Psoas muscle (tissue), 8 donors: ENCODE measurements around the gene IFT81. TPM values are rescaled to one million over a fixed set of nuclear protein-coding genes. Genes with fewer than 3 reads are reported as not detected.

Experiments
- ATAC-seq, 4 donors: fragments of 200-7000 bp; cut with Tn5 transposase; one replicate each; pipeline ENCODE4 v1.9.1; 2020; ENCODE audit warnings: moderate library complexity in 3 of 4, mild to moderate bottlenecking in 2 of 4
- DNase-seq, 2 donors: peaks; one replicate each; pipeline ENCODE4 v3.0.0-alpha.2; 2020
- H3K27ac ChIP-seq: fragments of 200-600 bp; one replicate; pipeline ENCODE4 v1.8.0; 2022
- H3K27me3 ChIP-seq, 3 donors: fragments of 200-600 bp in 1 of 3; one replicate each; pipeline versions ENCODE4 v1.6.1 to v1.8.0; 2013 to 2022; ENCODE audit warnings: low read length in 2 of 3, mild to moderate bottlenecking in 2 of 3, moderate library complexity in 1 of 3; ENCODE audit not compliant: insufficient read depth in 3 of 3
- H3K36me3 ChIP-seq, 2 donors: fragments of 200-600 bp in 1 of 2; one replicate each; pipeline versions ENCODE4 v1.6.1 to v1.8.0; 2013 to 2022; ENCODE audit warnings: low read depth in 1 of 2, mild to moderate bottlenecking in 1 of 2, moderate library complexity in 1 of 2; ENCODE audit not compliant: insufficient read depth in 1 of 2
- H3K4me1 ChIP-seq: fragments of 200-600 bp; one replicate; pipeline ENCODE4 v1.8.0; 2022
- H3K4me3 ChIP-seq: fragments of 200-600 bp; one replicate; pipeline ENCODE4 v1.8.0; 2022; ENCODE audit warnings: mild to moderate bottlenecking
- H3K9me3 ChIP-seq: fragments of 200-600 bp; one replicate; pipeline ENCODE4 v1.8.0; 2022
- CTCF ChIP-seq: fragments of 200-600 bp; IDR thresholded peaks from one replicate; pipeline ENCODE4 v1.8.0; 2022; ENCODE audit warnings: antibody characterized with exemption
- WGBS, 3 donors: extraction: QIAGEN DNeasy Blood & Tissue Kit; methylation state at CpG; one replicate each; pipeline versions ENCODE4 v1.1.6 to v1.1.7; 2013; 5-methylcytosine and 5-hydroxymethylcytosine counted together
- intact Hi-C, 2 donors: fragments of 100-400 bp; cut with DNase I; formaldehyde crosslinking; loops; one replicate each; pipeline versions ENCODE4 v1.11.0 to v1.14.2; 2022
- polyA plus RNA-seq, 3 donors: library from polyadenylated mRNA; stranded (reverse); fragments of 200-250 nt; gene quantifications; one replicate each; pipeline ENCODE4 v1.2.3, GENCODE V29; 2013
- total RNA-seq, 4 donors: library from RNA; stranded (reverse); fragmentation: NEBNext Ultra II Directional in 2 of 4; extraction: Animal tissue kit (Norgen Biotek cat#: 25700) in 2 of 4; gene quantifications; one replicate each; pipeline versions ENCODE4 v1.2.1 to v1.2.4, GENCODE V29; 2021 to 2023
- donor health status: healthy with polysubstance abuse.
- donor health status: DM: no; HTN: no; CAD: no; lungs with moderate emphysema.
- donor health status: Bipolar disorder and iron deficiency.
- donor health status: healthy.
- donor health status: DM: yes; HTN: yes; CAD: no.
- donor health status: DM: no; HTN: no; CAD: no.
- donor health status: DM: no; HTN: no; CAD: no.
- donor health status: DM: yes; HTN: yes; CAD: no.

IFT81 gene
- total and polyA plus RNA-seq, 7 donors = 2.5 to 9.6 (median 4.9) TPM

GRCh38 chr12:110247340-110248095 is 123.4 kb downstream of the IFT81 start:
- 30 to 37% (median 30%) methylated on average over 14 of the region's 14 CpGs for WGBS, 3 donors
- H3K4me3 ChIP-seq = no peak overlapping the region
- no peaks in the 10 kb centered on the region for H3K36me3 ChIP-seq
- no peaks in the 10 kb centered on the region for H3K27me3 ChIP-seq
- H3K27ac ChIP-seq = peak overlapping the region; percentile 66
- ATAC-seq (peak; percentile 64 to 76 (median 65)), DNase-seq (peak; percentile 35 to 64)
- H3K4me1 ChIP-seq = peaks cover 38% of the 10 kb centered on the region
- no peak for TF ChIP-seq CTCF
- no peaks in the 10 kb centered on the region for H3K9me3 ChIP-seq
- intact Hi-C loops = no loop called here

DNA sequence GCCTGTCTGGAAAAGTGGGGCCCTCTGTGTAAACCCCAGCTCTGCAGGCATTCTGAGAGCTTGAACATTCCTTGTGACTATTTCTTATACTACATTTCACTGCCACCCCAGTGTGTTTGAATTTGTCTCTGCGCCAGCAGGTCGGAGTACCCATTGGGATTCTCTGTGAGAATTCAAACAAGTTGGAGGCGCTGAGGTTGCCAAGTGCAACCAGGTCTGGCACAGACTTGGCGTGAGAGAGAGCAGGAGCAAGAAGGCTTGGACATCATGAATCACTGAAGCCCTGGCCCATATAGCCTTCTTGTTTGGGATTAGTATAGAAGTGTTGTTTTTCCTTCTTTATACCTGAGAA is 123.9 kb downstream of the IFT81 start:
- whole genome bisulfite sequencing, 3 donors = 57 to 66% (median 66%) methylated on average over 4 of the region's 4 CpGs
- Histone ChIP-seq H3K4me1 (peaks cover 43% of the 10 kb centered on the region), H3K4me3 (no peak overlapping the region), H3K27me3 (no peaks in the 10 kb centered on the region), H3K9me3 (no peaks in the 10 kb centered on the region), H3K27ac (peak overlapping the region; percentile 66), H3K36me3 (no peaks in the 10 kb centered on the region)
- intact Hi-C loops = no loop called here
- DNase-seq = no peak
- no peak for TF ChIP-seq CTCF
- no peak for ATAC-seq

GRCh38 chr12:110249105-110249504 is 124.9 kb downstream of the IFT81 start:
- peak overlapping the region; percentile 66 for H3K27ac ChIP-seq
- no peak overlapping the region for H3K4me3 ChIP-seq
- 2 to 10% (median 9%) methylated on average over 4 of the region's 4 CpGs for WGBS, 3 donors
- DNase-seq (peak; percentile 37 to 59), ATAC-seq (peak; percentile 42 to 66 (median 50))
- peaks cover 51% of the 10 kb centered on the region for H3K4me1 ChIP-seq
- no peaks in the 10 kb centered on the region for H3K27me3 ChIP-seq
- no peaks in the 10 kb centered on the region for H3K9me3 ChIP-seq
- TF ChIP-seq CTCF = no peak
- H3K36me3 ChIP-seq = no peaks in the 10 kb centered on the region
- intact Hi-C loops = no loop called here

DNA sequence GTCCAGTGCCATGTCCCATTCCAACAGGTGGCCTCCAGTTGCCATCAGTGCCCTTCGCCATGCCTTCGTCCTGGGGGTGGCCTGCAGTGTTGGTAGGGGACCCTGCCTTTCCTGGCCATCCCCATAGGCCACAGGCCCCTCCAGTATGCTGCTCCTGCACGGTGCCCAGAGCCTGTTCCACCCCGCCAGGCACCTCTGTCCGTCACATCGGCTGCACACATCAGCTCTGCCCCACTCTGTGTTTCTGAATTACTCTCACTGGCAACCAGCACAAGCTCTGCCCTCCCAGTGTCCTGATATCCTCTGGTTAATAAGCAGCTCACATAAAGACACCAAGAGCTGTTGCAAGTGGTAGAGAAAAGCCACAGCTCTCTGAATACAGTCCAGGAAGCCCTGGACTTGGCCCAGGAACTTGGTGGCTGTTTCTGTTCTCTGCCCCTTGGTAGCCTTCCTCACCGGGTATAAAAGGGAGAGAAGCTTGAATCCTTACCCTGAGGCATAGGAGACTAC is 125.6 kb downstream of the IFT81 start:
- ATAC-seq (peak; percentile 62 to 69 (median 64)), DNase-seq (peak in 1 of 2 donors; percentile 62)
- Histone ChIP-seq H3K27ac (peak overlapping the region; percentile 66), H3K4me3 (no peak overlapping the region), H3K9me3 (no peaks in the 10 kb centered on the region), H3K27me3 (no peaks in the 10 kb centered on the region), H3K4me1 (peaks cover 51% of the 10 kb centered on the region), H3K36me3 (no peaks in the 10 kb centered on the region)
- intact Hi-C loops = no loop called here
- 38 to 44% (median 40%) methylated on average over 7 of the region's 7 CpGs for WGBS, 3 donors
- no peak for TF ChIP-seq CTCF
